ENCODE results near the gene SNTA1. TPM values are rescaled to one million over a fixed set of nuclear protein-coding genes. Genes with fewer than 3 reads are reported as not detected.
"Not testable (repeated sequence)": the region's sequence is repeated elsewhere in the genome, so short reads cannot be mapped to it uniquely, and the experiment has no call there.

SNTA1 gene
- total RNA-seq, 5 donors from 2014 or later (not counting 1 experiment from before 2014, with no cell fraction given) = 4.4 to 7.8 (median 5.5) TPM

DNA sequence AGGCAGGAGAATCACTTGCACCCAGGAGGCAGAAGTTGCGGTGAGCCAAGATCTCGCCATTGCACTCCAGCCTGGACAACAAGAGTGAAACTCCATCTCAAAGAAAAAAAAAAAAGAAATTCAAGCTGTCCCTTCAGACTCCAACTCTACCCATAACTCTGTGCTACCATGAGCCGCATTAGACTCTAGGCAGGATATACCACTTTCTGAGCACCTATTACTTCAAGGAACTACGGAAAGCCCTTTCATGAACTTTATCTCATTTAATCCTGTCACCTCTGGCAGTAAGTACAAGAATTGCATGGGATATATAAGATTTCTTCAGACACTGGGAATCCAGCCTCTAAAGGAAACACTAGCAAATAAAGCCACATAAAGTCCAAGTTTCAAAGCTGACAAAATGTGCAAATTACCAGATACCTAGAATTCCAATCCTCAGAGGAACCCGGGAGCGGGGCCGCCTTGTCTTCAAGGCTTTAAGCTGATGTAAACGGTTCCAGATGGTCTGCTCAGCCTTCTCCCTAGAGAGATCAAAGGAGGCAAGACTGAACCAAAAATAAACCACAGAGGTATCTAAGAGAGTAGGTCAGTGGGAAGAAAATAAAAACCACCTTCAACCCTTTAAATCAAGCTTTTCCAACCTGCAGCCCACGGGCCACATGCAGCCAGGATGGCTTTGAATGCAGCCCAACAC lies 51.7 kb downstream of the SNTA1 start:
- Histone ChIP-seq H3K4me3 (ENCODE audit: control insufficient read depth in 1 of 2, extremely low read depth in 1 of 2, low read length in 1 of 2) (no peak overlapping the region), H3K9me3 (no peaks in the 10 kb centered on the region), H3K27me3 (replicated peaks in 1 of 2; ENCODE audit: control insufficient read depth in 2 of 2, extremely low read depth in 1 of 2, insufficient read depth in 2 of 2, low read length in 1 of 2) (no peaks in the 10 kb centered on the region), H3K27ac (ENCODE audit: low read length) (no peak overlapping the region), H3K36me3 (ENCODE audit: control insufficient read depth in 2 of 2, extremely low read depth in 1 of 2, insufficient read depth in 1 of 2, low read length in 1 of 2) (peaks cover 0 to 62% of the 10 kb centered on the region in 2 donors), H3K4me1 (ENCODE audit: control insufficient read depth in 1 of 2, extremely low read depth in 1 of 2, insufficient read depth in 2 of 2, low read length in 2 of 2) (peaks cover 0 to 2% of the 10 kb centered on the region in 2 experiments)
- ChIA-PET CTCF (interaction anchor here (0.6 to 1.7 kb wide), 6 partner anchors 10 to 1656 kb away, joined by 3 to 5 read pairs (median 4); partner anchors contain the start of gene CDK5RAP1 (in 1 of the 2)), POLR2A (no interaction called here)
- ATAC-seq (replicated peaks in 1 of 4) = no peak
- Mint-ChIP-seq H3K27ac (no peak overlapping the region), H3K9me3 (no peaks in the 10 kb centered on the region), H3K36me3 (peaks cover 54% of the 10 kb centered on the region), H3K4me3 (no peak overlapping the region), H3K27me3 (no peaks in the 10 kb centered on the region), H3K4me1 (peaks cover 8 to 14% (median 9%) of the 10 kb centered on the region in 3 donors)
- no peak for DNase-seq
- whole genome bisulfite sequencing (ENCODE audit: insufficient coverage) = 100% methylated on average over 1 of the region's 9 CpGs

DNA sequence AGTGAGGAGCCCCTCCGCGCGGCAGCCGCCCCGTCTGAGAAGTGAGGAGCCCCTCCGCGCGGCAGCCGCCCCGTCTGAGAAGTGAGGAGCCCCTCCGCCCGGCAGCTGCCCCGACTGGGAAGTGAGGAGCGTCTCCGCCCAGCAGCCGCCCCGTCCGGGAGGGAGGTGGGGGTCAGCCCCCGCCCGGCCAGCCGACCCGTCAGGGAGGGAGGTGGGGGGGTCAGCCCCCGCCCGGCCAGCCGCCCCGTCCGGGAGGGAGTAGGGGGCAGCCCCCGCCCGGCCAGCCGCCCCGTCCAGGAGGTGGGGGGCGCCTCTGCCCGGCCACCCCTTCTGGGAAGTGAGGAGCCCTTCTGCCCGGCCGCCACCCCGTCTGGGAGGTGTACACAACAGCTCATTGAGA lies 54.2 kb downstream of the SNTA1 start:
- POLR2A ChIA-PET; H3K27ac Mint-ChIP-seq; H3K4me3 Mint-ChIP-seq; H3K4me1 Mint-ChIP-seq; H3K4me3 ChIP-seq (ENCODE audit: control insufficient read depth in 1 of 2, extremely low read depth in 1 of 2, low read length in 1 of 2); H3K27me3 ChIP-seq (replicated peaks in 1 of 2; ENCODE audit: control insufficient read depth in 2 of 2, extremely low read depth in 1 of 2, insufficient read depth in 2 of 2, low read length in 1 of 2); ATAC-seq (replicated peaks in 1 of 4); DNase-seq; H3K27me3 Mint-ChIP-seq; CTCF ChIA-PET; H3K27ac ChIP-seq (ENCODE audit: low read length); H3K9me3 ChIP-seq; H3K9me3 Mint-ChIP-seq; H3K4me1 ChIP-seq (ENCODE audit: control insufficient read depth in 1 of 2, extremely low read depth in 1 of 2, insufficient read depth in 2 of 2, low read length in 2 of 2): not testable (repeated sequence)
- 97% methylated on average over 22 of the region's 36 CpGs for WGBS (ENCODE audit: insufficient coverage)
- peaks cover 57% of the 10 kb centered on the region for H3K36me3 Mint-ChIP-seq
- peaks cover 0 to 72% of the 10 kb centered on the region in 2 donors for H3K36me3 ChIP-seq (ENCODE audit: control insufficient read depth in 2 of 2, extremely low read depth in 1 of 2, insufficient read depth in 1 of 2, low read length in 1 of 2)

DNA sequence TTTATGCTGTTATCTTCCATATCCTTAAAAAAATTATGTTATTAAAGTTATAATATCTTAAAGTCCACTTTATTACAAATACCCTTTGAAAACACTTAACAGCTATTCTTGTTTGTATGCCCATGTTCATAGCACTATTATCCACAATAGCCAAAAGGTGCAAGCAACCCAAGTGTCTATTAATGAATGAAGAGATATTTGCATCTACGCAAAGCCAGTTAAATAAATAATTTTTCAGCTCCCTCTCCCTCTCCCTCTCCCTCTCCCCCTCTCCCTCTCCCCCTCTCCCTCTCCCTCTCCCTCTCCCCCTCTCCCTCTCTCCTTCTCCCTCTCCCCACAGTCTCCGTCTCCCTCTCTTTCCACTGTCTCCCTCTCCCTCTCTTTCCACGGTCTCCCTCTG lies 55.3 kb downstream of the SNTA1 start:
- no CpG with 5 or more reads among the region's 3 CpGs for WGBS (ENCODE audit: insufficient coverage)
- no peaks in the 10 kb centered on the region for H3K4me1 Mint-ChIP-seq
- H3K9me3 ChIP-seq = no peaks in the 10 kb centered on the region
- peaks cover 54% of the 10 kb centered on the region for H3K36me3 Mint-ChIP-seq
- no peaks in the 10 kb centered on the region for H3K9me3 Mint-ChIP-seq
- no peak overlapping the region for H3K4me3 Mint-ChIP-seq
- no peak overlapping the region for H3K27ac ChIP-seq (ENCODE audit: low read length)
- CTCF ChIA-PET = interaction anchor here in 1 of 2 donors (0.5 kb wide), 1 partner anchor 1751 kb away, joined by 3 read pairs; no protein-coding TSS in a partner anchor
- POLR2A ChIA-PET = no interaction called here
- no peaks in the 10 kb centered on the region for H3K27me3 Mint-ChIP-seq
- H3K27me3 ChIP-seq (replicated peaks in 1 of 2; ENCODE audit: control insufficient read depth in 2 of 2, extremely low read depth in 1 of 2, insufficient read depth in 2 of 2, low read length in 1 of 2) = no peaks in the 10 kb centered on the region
- no peak overlapping the region for H3K4me3 ChIP-seq (ENCODE audit: control insufficient read depth in 1 of 2, extremely low read depth in 1 of 2, low read length in 1 of 2)
- DNase-seq (no peak), ATAC-seq (replicated peaks in 1 of 4) (no peak)
- no peaks in the 10 kb centered on the region for H3K4me1 ChIP-seq (ENCODE audit: control insufficient read depth in 1 of 2, extremely low read depth in 1 of 2, insufficient read depth in 2 of 2, low read length in 2 of 2)
- no peak overlapping the region for H3K27ac Mint-ChIP-seq
- peaks cover 0 to 67% of the 10 kb centered on the region in 2 donors for H3K36me3 ChIP-seq (ENCODE audit: control insufficient read depth in 2 of 2, extremely low read depth in 1 of 2, insufficient read depth in 1 of 2, low read length in 1 of 2)

DNA sequence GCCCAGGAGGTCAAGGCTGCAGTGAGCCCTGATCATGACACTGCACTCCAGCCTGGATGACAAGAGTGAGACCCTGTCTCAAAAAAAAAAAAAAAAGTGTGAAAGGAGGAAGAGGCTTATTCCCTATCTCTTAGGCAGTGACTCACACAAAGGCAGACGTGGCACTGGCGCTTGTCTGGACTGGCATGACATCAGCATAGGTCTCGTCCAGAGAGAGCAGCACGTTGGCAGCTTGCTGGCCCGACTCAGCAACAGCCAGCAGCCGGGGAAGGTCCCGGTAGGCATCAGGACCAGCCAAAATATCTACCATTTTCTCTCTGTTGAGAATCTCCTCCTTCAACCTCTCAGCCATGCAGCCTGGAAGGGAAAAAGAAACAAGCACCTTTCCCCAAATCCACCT lies 56.4 kb downstream of the SNTA1 start:
- H3K27ac ChIP-seq (ENCODE audit: low read length) = no peak overlapping the region
- no peaks in the 10 kb centered on the region for H3K27me3 ChIP-seq (replicated peaks in 1 of 2; ENCODE audit: control insufficient read depth in 2 of 2, extremely low read depth in 1 of 2, insufficient read depth in 2 of 2, low read length in 1 of 2)
- CTCF ChIA-PET = no interaction called here
- H3K4me3 Mint-ChIP-seq = no peak overlapping the region
- WGBS (ENCODE audit: insufficient coverage) = 97% methylated on average over 6 of the region's 7 CpGs
- DNase-seq (no peak), ATAC-seq (replicated peaks in 1 of 4) (no peak)
- H3K9me3 Mint-ChIP-seq = no peaks in the 10 kb centered on the region
- no peaks in the 10 kb centered on the region for H3K4me1 Mint-ChIP-seq
- H3K36me3 ChIP-seq (ENCODE audit: control insufficient read depth in 2 of 2, extremely low read depth in 1 of 2, insufficient read depth in 1 of 2, low read length in 1 of 2) = peaks cover 0 to 66% of the 10 kb centered on the region in 2 donors
- no peak overlapping the region for H3K4me3 ChIP-seq (ENCODE audit: control insufficient read depth in 1 of 2, extremely low read depth in 1 of 2, low read length in 1 of 2)
- no peak overlapping the region for H3K27ac Mint-ChIP-seq
- H3K36me3 Mint-ChIP-seq = peaks cover 48% of the 10 kb centered on the region
- no peaks in the 10 kb centered on the region for H3K4me1 ChIP-seq (ENCODE audit: control insufficient read depth in 1 of 2, extremely low read depth in 1 of 2, insufficient read depth in 2 of 2, low read length in 2 of 2)
- no peaks in the 10 kb centered on the region for H3K27me3 Mint-ChIP-seq
- no peaks in the 10 kb centered on the region for H3K9me3 ChIP-seq
- POLR2A ChIA-PET = no interaction called here

DNA sequence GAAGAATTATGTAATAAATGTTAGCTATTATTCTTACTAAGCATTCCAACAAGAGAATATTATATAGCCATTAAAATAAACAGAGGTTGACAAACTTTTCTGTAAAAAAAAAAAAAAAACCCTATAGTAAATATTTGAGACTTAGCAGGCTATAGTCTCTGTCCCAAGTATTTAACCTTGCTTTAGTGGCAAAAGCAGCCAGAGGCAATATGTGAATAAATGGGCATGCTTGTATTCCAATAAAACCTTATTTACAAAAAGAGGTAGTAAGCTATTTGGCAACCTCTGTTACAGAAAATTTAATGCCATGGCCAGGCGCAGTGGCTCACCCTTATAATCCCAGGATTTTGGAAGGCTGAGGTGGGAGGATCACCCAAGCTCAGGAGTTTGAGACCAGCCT lies 56.9 kb downstream of the SNTA1 start:
- no CpG with 5 or more reads among the region's 1 CpG for WGBS (ENCODE audit: insufficient coverage)
- POLR2A ChIA-PET = interaction anchor here (0.6 to 0.7 kb wide), 3 partner anchors 10 to 450 kb away, joined by 3 to 6 read pairs (median 5); no protein-coding TSS in a partner anchor
- CTCF ChIA-PET = interaction anchor here in 1 of 2 donors (0.7 kb wide), 2 partner anchors 124 to 664 kb away, joined by 3 to 5 read pairs; no protein-coding TSS in a partner anchor

DNA sequence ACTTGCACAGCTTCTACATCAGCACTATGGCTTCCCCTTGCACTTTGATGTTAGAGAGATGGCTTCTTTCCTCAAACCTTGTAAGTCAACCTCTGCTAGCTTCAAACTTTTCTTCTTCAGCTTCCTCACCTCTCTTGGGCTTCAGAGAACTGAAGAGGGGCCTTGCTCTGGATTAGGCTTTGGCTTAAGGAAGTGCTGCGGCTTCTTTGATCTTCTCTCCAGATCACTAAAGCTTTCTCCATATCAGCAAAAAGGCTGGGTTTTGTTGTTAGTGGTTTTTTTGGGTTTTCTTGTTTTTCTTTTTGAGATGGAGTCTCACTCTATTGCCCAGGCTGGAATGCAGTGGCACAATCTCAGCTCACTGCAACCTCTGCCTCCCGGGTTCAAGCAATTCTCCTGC lies 66.2 kb downstream of the SNTA1 start:
- peaks cover 11 to 49% of the 10 kb centered on the region in 2 donors for H3K36me3 ChIP-seq (ENCODE audit: control insufficient read depth in 2 of 2, extremely low read depth in 1 of 2, insufficient read depth in 1 of 2, low read length in 1 of 2)
- Mint-ChIP-seq H3K4me3 (no peak overlapping the region), H3K27me3 (no peaks in the 10 kb centered on the region), H3K9me3 (no peaks in the 10 kb centered on the region), H3K27ac (peak overlapping the region; percentile 44 to 82), H3K4me1 (peaks cover 23 to 44% (median 30%) of the 10 kb centered on the region in 3 donors), H3K36me3 (peaks cover 48% of the 10 kb centered on the region)
- H3K4me1 ChIP-seq (ENCODE audit: control insufficient read depth in 1 of 2, extremely low read depth in 1 of 2, insufficient read depth in 2 of 2, low read length in 2 of 2) = peaks cover 11 to 17% of the 10 kb centered on the region in 2 experiments
- peak overlapping the region; percentile 28 for H3K27ac ChIP-seq (ENCODE audit: low read length)
- POLR2A ChIA-PET = no interaction called here
- peak in 2 of 4 experiments; percentile 37 to 58 for ATAC-seq (replicated peaks in 1 of 4)
- peak in 1 of 35 experiments; percentile 25 for DNase-seq
- WGBS (ENCODE audit: insufficient coverage) = no CpG with 5 or more reads among the region's 2 CpGs
- CTCF ChIA-PET = no interaction called here
- H3K9me3 ChIP-seq = no peaks in the 10 kb centered on the region
- H3K27me3 ChIP-seq (replicated peaks in 1 of 2; ENCODE audit: control insufficient read depth in 2 of 2, extremely low read depth in 1 of 2, insufficient read depth in 2 of 2, low read length in 1 of 2) = no peaks in the 10 kb centered on the region
- no peak overlapping the region for H3K4me3 ChIP-seq (ENCODE audit: control insufficient read depth in 1 of 2, extremely low read depth in 1 of 2, low read length in 1 of 2)

More for the DNA sequence above, 56.9 kb downstream of the SNTA1 start:
- Histone ChIP-seq H3K9me3 (no peaks in the 10 kb centered on the region), H3K4me1 (ENCODE audit: control insufficient read depth in 1 of 2, extremely low read depth in 1 of 2, insufficient read depth in 2 of 2, low read length in 2 of 2) (no peaks in the 10 kb centered on the region), H3K27me3 (replicated peaks in 1 of 2; ENCODE audit: control insufficient read depth in 2 of 2, extremely low read depth in 1 of 2, insufficient read depth in 2 of 2, low read length in 1 of 2) (no peaks in the 10 kb centered on the region), H3K27ac (ENCODE audit: low read length) (no peak overlapping the region), H3K4me3 (ENCODE audit: control insufficient read depth in 1 of 2, extremely low read depth in 1 of 2, low read length in 1 of 2) (no peak overlapping the region), H3K36me3 (ENCODE audit: control insufficient read depth in 2 of 2, extremely low read depth in 1 of 2, insufficient read depth in 1 of 2, low read length in 1 of 2) (peaks cover 0 to 66% of the 10 kb centered on the region in 2 donors)
- Mint-ChIP-seq H3K27me3 (no peaks in the 10 kb centered on the region), H3K36me3 (peaks cover 45% of the 10 kb centered on the region), H3K27ac (no peak overlapping the region), H3K4me3 (no peak overlapping the region), H3K4me1 (no peaks in the 10 kb centered on the region), H3K9me3 (no peaks in the 10 kb centered on the region)
- DNase-seq = no peak
- ATAC-seq (replicated peaks in 1 of 4) = no peak
